ENCODE measurements around the gene NPHP3.

The NPHP3 gene

DNA sequence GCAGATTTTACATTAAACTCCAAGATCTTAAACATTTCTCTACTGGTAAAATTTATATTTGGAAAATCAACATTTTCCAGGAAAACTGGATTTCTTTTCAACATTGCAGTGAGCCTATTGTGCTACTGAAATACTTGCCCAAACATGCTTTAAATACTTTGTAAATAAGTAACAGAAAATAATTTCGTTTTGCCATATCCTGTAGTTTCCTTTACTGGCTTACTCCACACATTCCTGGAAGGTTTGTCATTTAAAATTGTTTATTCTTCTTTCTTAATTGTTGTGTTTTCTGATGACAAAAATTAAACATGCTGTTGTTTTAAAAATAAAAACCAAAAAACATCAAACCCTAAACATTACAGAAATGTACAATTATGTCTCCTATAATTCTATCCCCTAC, 84.6 kb downstream of the NPHP3 start:
- Histone ChIP-seq H3K27me3 (ENCODE audit: insufficient read depth, low read depth) (no peaks in the 10 kb centered on the region), H2AFZ (ENCODE audit: low read depth) (no peak overlapping the region), H3K36me3 (ENCODE audit: insufficient read depth) (no peaks in the 10 kb centered on the region), H3K4me3 (IDR thresholded peaks at IDR 0.05; ENCODE audit: insufficient read depth, low read depth, low read length) (no peak overlapping the region), H4K20me1 (ENCODE audit: insufficient read depth) (no peaks in the 10 kb centered on the region; the same call in 1 of the 2 replicates), H3K79me2 (ENCODE audit: insufficient read depth, low read depth) (no peaks in the 10 kb centered on the region), H3K9ac (no peak overlapping the region), H3K4me1 (ENCODE audit: low read depth, poor library complexity, severe bottlenecking) (no peaks in the 10 kb centered on the region), H3K27ac (no peak overlapping the region), H3K4me2 (no peak overlapping the region)
- no peak for TF ChIP-seq CTCF (conservative IDR thresholded peaks at IDR 0.05; ENCODE audit: low read depth, low read length)

DNA sequence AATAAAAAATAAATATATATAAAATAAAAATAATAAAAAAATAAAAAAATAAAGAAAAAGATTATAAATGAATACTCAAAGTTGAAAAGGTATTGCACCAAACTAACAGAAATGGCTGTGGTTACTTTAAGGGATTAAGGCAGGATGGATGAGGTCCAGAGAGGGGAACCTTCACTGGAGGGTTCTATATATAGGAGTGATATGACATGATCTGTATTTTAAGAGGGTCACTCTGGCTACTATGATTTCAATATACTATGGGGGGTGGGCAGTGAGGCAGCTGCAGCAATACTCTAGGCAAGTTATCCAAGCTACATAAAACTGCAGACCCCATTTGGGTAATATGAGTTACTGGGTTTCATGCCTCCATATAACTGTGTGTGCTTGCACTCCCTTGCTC, 87.2 kb downstream of the NPHP3 start:
- TF ChIP-seq CTCF (conservative IDR thresholded peaks at IDR 0.05; ENCODE audit: low read depth, low read length): no peak
- H3K27me3 ChIP-seq (ENCODE audit: insufficient read depth, low read depth): no peaks in the 10 kb centered on the region

More for the DNA sequence above, 87.2 kb downstream of the NPHP3 start:
- Histone ChIP-seq H3K36me3 (ENCODE audit: insufficient read depth) (no peaks in the 10 kb centered on the region), H3K79me2 (ENCODE audit: insufficient read depth, low read depth) (no peaks in the 10 kb centered on the region), H4K20me1 (ENCODE audit: insufficient read depth) (no peaks in the 10 kb centered on the region; the same call in 1 of the 2 replicates), H3K4me2 (no peak overlapping the region), H3K27ac (no peak overlapping the region), H3K4me1 (ENCODE audit: low read depth, poor library complexity, severe bottlenecking) (no peaks in the 10 kb centered on the region), H3K4me3 (IDR thresholded peaks at IDR 0.05; ENCODE audit: insufficient read depth, low read depth, low read length) (no peak overlapping the region), H2AFZ (ENCODE audit: low read depth) (no peak overlapping the region), H3K9ac (no peak overlapping the region)
